Gastroesophageal sphincter (tissue), 3 donors: ENCODE results near the gene RNF111.

Source experiments
- POLR2A ChIP-seq, 2 donors: fragments of 450-650 bp; IDR thresholded peaks; one replicate each; pipeline ENCODE4 v1.6.1; 2017; ENCODE audit warnings: antibody characterized with exemption in 2 of 2, mild to moderate bottlenecking in 2 of 2, moderate library complexity in 1 of 2
- TF ChIP-seq, protein P1 (sequence below), 4 experiments: fragments of 200-600 bp in 2 of 4; fragments of 450-650 bp in 2 of 4; sonication (generic) in 1 of 4; IDR thresholded peaks; one replicate each; pipeline ENCODE4 v1.5.1; 2017 to 2019; ENCODE audit warnings: antibody characterized with exemption in 4 of 4, mild to moderate bottlenecking in 2 of 4, moderate library complexity in 2 of 4

GRCh38 chr15:59131456-59131855, 144.0 kb downstream of the RNF111 start:
- TF ChIP-seq, protein P1, sequence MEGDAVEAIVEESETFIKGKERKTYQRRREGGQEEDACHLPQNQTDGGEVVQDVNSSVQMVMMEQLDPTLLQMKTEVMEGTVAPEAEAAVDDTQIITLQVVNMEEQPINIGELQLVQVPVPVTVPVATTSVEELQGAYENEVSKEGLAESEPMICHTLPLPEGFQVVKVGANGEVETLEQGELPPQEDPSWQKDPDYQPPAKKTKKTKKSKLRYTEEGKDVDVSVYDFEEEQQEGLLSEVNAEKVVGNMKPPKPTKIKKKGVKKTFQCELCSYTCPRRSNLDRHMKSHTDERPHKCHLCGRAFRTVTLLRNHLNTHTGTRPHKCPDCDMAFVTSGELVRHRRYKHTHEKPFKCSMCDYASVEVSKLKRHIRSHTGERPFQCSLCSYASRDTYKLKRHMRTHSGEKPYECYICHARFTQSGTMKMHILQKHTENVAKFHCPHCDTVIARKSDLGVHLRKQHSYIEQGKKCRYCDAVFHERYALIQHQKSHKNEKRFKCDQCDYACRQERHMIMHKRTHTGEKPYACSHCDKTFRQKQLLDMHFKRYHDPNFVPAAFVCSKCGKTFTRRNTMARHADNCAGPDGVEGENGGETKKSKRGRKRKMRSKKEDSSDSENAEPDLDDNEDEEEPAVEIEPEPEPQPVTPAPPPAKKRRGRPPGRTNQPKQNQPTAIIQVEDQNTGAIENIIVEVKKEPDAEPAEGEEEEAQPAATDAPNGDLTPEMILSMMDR (IDR thresholded peaks at IDR 0.05), result no peak
- TF ChIP-seq POLR2A (IDR thresholded peaks at IDR 0.05), result no peak
